ENCODE data around the gene IMP4. TPM values are rescaled to one million over a fixed set of nuclear protein-coding genes. Genes with fewer than 3 reads are reported as not detected.

Gene IMP4
- total RNA-seq, 4 donors from 2014 or later, result 69.2 to 112 (median 91.2) TPM

DNA sequence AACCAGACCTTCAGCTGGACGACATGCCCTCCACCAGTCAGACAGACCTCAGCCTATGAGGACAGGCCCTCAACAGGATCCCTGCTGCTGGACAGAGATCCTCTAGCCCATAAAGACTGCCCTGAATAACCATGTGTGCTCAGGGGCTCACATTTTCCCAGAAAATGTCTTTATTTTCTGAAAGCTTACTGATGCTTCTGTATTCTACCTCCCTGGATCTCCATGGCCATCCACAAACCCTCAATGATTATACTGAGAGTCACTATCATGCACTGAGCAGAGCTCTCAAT is 11.4 kb downstream of the IMP4 start:
- Histone ChIP-seq H3K9me3 (no peaks in the 10 kb centered on the region), H3K27me3 (no peaks in the 10 kb centered on the region), H3K4me3 (no peak overlapping the region), H3K36me3 (peaks cover 0 to 2% (median 0%) of the 10 kb centered on the region in 3 donors), H3K27ac (no peak overlapping the region), H3K4me1 (peaks cover 12 to 28% (median 14%) of the 10 kb centered on the region in 3 donors)
- intact Hi-C loops (cut with DNase I), result no loop called here
- 33 to 80% methylated on average over 1 of the region's 1 CpG for WGBS, 2 donors
- TF ChIP-seq, protein P1, sequence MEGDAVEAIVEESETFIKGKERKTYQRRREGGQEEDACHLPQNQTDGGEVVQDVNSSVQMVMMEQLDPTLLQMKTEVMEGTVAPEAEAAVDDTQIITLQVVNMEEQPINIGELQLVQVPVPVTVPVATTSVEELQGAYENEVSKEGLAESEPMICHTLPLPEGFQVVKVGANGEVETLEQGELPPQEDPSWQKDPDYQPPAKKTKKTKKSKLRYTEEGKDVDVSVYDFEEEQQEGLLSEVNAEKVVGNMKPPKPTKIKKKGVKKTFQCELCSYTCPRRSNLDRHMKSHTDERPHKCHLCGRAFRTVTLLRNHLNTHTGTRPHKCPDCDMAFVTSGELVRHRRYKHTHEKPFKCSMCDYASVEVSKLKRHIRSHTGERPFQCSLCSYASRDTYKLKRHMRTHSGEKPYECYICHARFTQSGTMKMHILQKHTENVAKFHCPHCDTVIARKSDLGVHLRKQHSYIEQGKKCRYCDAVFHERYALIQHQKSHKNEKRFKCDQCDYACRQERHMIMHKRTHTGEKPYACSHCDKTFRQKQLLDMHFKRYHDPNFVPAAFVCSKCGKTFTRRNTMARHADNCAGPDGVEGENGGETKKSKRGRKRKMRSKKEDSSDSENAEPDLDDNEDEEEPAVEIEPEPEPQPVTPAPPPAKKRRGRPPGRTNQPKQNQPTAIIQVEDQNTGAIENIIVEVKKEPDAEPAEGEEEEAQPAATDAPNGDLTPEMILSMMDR (IDR thresholded peaks at IDR 0.05), result no peak
- no peak for TF ChIP-seq POLR2A (IDR thresholded peaks at IDR 0.05)
- DNase-seq, result no peak

- DNase-seq, result no peak
- H3K27ac ChIP-seq, result peak overlapping the region; percentile 70 to 90 (median 84)
- no peaks in the 10 kb centered on the region for H3K9me3 ChIP-seq
- H3K4me3 ChIP-seq, result peak overlapping the region; percentile 70 to 95 (median 82)
- H3K4me1 ChIP-seq, result peaks cover 12 to 28% (median 14%) of the 10 kb centered on the region in 3 donors
- TF ChIP-seq, protein P1 (IDR thresholded peaks at IDR 0.05), result no peak
- TF ChIP-seq POLR2A (IDR thresholded peaks at IDR 0.05), result no peak
- no peaks in the 10 kb centered on the region for H3K27me3 ChIP-seq
- 52 to 55% methylated on average over 4 to 8 of the region's 21 CpGs for WGBS, 2 donors
- intact Hi-C loops (cut with DNase I), result no loop called here
- no peaks in the 10 kb centered on the region for H3K36me3 ChIP-seq
Observed at GRCh38 chr2:130355172-130355577, 12.5 kb downstream of the IMP4 start.

DNA sequence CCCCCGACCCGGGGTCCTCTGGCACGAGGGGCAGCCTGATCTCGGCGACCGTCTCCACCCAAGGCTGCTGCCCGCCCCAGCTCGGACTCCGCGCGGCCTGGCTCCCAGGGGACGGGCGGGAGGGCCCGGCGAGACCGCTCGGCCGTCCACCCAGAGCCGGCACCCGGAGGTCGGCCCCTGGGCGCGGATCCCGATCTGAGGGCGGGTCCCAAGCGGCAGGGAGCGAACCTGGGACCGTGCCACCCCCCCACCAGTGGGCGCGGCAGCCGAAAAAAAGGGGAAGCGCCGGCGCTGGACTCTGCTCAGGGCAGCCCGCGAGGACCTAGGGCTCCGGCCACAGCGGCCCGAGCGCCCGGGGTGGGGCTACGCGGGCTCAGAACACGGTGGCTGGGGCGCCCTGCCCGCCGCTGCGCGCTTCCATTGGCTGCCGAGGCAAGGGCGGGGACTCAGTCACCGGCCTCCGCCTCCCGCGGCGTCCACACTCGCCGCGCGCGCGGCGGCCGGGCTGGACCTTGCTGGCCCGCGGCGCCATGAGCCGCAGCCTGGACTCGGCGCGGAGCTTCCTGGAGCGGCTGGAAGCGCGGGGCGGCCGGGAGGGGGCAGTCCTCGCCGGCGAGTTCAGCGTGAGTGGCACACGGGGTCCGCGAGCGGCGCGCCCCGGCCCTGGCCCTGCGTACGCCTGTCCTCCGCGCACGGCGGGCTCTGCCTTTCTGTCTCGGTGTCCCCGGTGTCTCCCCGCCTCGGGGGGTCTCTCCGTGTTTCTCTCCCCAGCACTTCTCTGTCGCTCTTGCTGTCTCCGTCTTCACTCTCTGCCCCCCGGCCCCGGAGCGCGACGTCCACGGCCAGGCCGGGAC is 13.1 kb downstream of the IMP4 start, which contains the start of gene PTPN18:
Gene PTPN18, plus strand, starts transcription at position 479 of the 854 bp plus-strand sequence. Its CDS starts 52 bp downstream, at position 531.
- Histone ChIP-seq H3K36me3 (no peaks in the 10 kb centered on the region), H3K4me1 (peaks cover 12 to 28% (median 14%) of the 10 kb centered on the region in 3 donors), H3K27me3 (no peaks in the 10 kb centered on the region), H3K27ac (peak within 1 kb of the TSS; percentile 78 to 90 (median 84)), H3K9me3 (no peaks in the 10 kb centered on the region), H3K4me3 (peak within 1 kb of the TSS; percentile 70 to 95 (median 82))
- intact Hi-C loops (cut with DNase I), result no loop called here
- DNase-seq, result peak; percentile 40
- TF ChIP-seq, protein P1 (IDR thresholded peaks at IDR 0.05), result peak in 5 of 6 experiments; percentile 27 to 57 (median 51)
- TF ChIP-seq POLR2A (IDR thresholded peaks at IDR 0.05), result peak in 3 of 4 donors; percentile 35 to 91 (median 84)
- 2% methylated on average over 9 of the region's 107 CpGs; no CpG with 5 or more reads in 1 of the 2 donors for WGBS, 2 donors

DNA sequence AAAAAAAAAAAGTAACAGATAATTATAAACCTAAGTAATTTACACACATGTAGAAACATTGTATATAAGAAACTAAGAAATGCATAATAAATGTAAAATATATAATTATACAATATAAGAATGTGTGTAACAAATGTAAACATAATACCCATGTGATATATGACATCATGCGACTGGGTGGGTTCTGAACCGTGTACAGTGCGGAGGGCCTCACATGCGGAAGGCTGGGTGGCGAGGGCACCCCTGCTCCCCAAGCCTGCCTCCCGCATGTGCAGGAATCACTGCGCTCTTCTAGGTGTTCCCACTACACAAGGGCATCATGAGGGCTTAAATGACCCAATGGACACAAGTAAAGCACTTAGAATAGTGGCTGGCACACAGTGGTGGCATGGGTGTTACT is 15.2 kb downstream of the IMP4 start:
- Histone ChIP-seq H3K4me1 (peaks cover 7 to 28% (median 14%) of the 10 kb centered on the region in 3 donors), H3K27ac (no peak overlapping the region), H3K36me3 (no peaks in the 10 kb centered on the region), H3K4me3 (no peak overlapping the region), H3K9me3 (no peaks in the 10 kb centered on the region), H3K27me3 (no peaks in the 10 kb centered on the region)
- no peak for DNase-seq
- intact Hi-C loops (cut with DNase I), result no loop called here
- WGBS, 2 donors, result 92% methylated on average over 7 of the region's 7 CpGs
- TF ChIP-seq POLR2A (IDR thresholded peaks at IDR 0.05), result no peak
- TF ChIP-seq, protein P1 (IDR thresholded peaks at IDR 0.05), result no peak
